ENCODE results near the gene IGFBP5.

The IGFBP5 gene

DNA sequence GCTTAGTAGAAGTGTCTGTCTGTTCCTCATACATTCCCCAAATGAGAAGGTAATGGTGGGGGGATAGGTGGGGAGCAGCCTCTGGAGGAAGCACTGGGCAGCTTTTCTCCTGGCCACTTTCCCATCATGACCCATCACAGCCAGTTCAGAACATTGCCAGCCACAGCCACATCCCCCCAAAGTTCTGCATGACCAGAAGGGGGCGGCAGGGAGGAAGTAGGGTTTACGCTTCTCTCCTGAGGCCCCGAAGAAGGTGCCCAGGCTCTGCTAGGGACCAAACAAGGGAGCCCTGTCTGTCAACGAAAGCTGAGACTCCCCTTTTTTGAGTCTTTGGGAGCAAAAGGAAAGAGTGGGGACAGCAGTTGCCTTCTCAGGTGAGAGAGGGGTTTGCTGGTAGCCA is 7.7 kb downstream of the IGFBP5 start:
- TF ChIP-seq TOX (CRISPR knock-in tag; IDR thresholded peaks at IDR 0.05; ENCODE audit: borderline replicate concordance) (no peak), GLIS3 (CRISPR knock-in tag; IDR thresholded peaks at IDR 0.05) (no peak), ZNF8 (CRISPR knock-in tag; IDR thresholded peaks at IDR 0.05) (no peak), SNAI2 (CRISPR knock-in tag; IDR thresholded peaks at IDR 0.05) (no peak), ZNF70 (CRISPR knock-in tag; IDR thresholded peaks at IDR 0.05) (no peak), ESRRG (CRISPR knock-in tag; IDR thresholded peaks at IDR 0.05) (no peak), ARNTL (CRISPR knock-in tag; IDR thresholded peaks at IDR 0.05; ENCODE audit: borderline replicate concordance, low read depth) (no peak), ZC3H10 (CRISPR knock-in tag; IDR thresholded peaks at IDR 0.05) (no peak)
- TF ChIP-seq, protein P1, sequence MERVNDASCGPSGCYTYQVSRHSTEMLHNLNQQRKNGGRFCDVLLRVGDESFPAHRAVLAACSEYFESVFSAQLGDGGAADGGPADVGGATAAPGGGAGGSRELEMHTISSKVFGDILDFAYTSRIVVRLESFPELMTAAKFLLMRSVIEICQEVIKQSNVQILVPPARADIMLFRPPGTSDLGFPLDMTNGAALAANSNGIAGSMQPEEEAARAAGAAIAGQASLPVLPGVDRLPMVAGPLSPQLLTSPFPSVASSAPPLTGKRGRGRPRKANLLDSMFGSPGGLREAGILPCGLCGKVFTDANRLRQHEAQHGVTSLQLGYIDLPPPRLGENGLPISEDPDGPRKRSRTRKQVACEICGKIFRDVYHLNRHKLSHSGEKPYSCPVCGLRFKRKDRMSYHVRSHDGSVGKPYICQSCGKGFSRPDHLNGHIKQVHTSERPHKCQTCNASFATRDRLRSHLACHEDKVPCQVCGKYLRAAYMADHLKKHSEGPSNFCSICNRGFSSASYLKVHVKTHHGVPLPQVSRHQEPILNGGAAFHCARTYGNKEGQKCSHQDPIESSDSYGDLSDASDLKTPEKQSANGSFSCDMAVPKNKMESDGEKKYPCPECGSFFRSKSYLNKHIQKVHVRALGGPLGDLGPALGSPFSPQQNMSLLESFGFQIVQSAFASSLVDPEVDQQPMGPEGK (CRISPR knock-in tag; IDR thresholded peaks at IDR 0.05; ENCODE audit: borderline replicate concordance) = no peak
- TF ChIP-seq, protein P2, sequence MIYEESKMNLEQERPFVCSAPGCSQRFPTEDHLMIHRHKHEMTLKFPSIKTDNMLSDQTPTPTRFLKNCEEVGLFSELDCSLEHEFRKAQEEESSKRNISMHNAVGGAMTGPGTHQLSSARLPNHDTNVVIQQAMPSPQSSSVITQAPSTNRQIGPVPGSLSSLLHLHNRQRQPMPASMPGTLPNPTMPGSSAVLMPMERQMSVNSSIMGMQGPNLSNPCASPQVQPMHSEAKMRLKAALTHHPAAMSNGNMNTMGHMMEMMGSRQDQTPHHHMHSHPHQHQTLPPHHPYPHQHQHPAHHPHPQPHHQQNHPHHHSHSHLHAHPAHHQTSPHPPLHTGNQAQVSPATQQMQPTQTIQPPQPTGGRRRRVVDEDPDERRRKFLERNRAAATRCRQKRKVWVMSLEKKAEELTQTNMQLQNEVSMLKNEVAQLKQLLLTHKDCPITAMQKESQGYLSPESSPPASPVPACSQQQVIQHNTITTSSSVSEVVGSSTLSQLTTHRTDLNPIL (CRISPR knock-in tag; IDR thresholded peaks at IDR 0.05; ENCODE audit: low read depth) = no peak
- TF ChIP-seq, protein P3, sequence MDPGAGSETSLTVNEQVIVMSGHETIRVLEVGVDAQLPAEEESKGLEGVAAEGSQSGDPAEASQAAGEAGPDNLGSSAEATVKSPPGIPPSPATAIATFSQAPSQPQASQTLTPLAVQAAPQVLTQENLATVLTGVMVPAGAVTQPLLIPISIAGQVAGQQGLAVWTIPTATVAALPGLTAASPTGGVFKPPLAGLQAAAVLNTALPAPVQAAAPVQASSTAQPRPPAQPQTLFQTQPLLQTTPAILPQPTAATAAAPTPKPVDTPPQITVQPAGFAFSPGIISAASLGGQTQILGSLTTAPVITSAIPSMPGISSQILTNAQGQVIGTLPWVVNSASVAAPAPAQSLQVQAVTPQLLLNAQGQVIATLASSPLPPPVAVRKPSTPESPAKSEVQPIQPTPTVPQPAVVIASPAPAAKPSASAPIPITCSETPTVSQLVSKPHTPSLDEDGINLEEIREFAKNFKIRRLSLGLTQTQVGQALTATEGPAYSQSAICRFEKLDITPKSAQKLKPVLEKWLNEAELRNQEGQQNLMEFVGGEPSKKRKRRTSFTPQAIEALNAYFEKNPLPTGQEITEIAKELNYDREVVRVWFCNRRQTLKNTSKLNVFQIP (CRISPR knock-in tag; IDR thresholded peaks at IDR 0.05; ENCODE audit: borderline replicate concordance, low read depth) = no peak

DNA sequence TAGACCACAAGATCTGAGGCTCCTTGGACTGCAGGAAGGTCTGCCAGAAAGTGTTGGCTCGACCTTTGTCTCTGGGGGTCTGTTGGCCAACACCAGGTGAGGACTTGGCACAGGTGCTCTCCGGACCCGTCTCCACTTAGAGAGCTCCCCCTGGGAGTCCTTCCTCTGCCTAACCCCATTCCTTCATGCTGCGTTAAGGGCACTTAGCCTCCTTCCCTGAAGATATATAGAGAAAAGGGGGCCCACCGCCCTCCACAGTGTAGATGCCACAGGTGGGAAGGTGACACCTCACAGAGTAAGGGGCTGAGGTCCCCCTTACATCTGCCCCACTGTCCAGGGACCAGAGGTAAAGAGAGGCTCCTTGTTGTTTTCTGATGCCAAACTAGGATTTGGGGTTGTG is 8.2 kb downstream of the IGFBP5 start:
- TF ChIP-seq ZNF70 (CRISPR knock-in tag; IDR thresholded peaks at IDR 0.05) = no peak
- TF ChIP-seq RARB (CRISPR knock-in tag; IDR thresholded peaks at IDR 0.05) = no peak
- TF ChIP-seq ZFP30 (CRISPR knock-in tag; IDR thresholded peaks at IDR 0.05) = no peak
- no peak for TF ChIP-seq PPARA (CRISPR knock-in tag; IDR thresholded peaks at IDR 0.05; ENCODE audit: borderline replicate concordance)
- TF ChIP-seq TOX (CRISPR knock-in tag; IDR thresholded peaks at IDR 0.05; ENCODE audit: borderline replicate concordance) = no peak
- no peak for TF ChIP-seq ZFP3 (CRISPR knock-in tag; IDR thresholded peaks at IDR 0.05)
- TF ChIP-seq, protein P2 (CRISPR knock-in tag; IDR thresholded peaks at IDR 0.05; ENCODE audit: low read depth) = no peak
- TF ChIP-seq CSDC2 (CRISPR knock-in tag; IDR thresholded peaks at IDR 0.05) = no peak
- no peak for TF ChIP-seq ARNTL (CRISPR knock-in tag; IDR thresholded peaks at IDR 0.05; ENCODE audit: borderline replicate concordance, low read depth)
- TF ChIP-seq ESRRG (CRISPR knock-in tag; IDR thresholded peaks at IDR 0.05) = no peak
- TF ChIP-seq TCF4 (CRISPR knock-in tag; IDR thresholded peaks at IDR 0.05; ENCODE audit: borderline replicate concordance) = no peak
- no peak for TF ChIP-seq SNAI2 (CRISPR knock-in tag; IDR thresholded peaks at IDR 0.05)
- TF ChIP-seq BACH2 (CRISPR knock-in tag; IDR thresholded peaks at IDR 0.05; ENCODE audit: borderline replicate concordance) = no peak
- ATAC-seq = no peak

More for the DNA sequence above, 7.7 kb downstream of the IGFBP5 start:
- no peak for ATAC-seq

DNA sequence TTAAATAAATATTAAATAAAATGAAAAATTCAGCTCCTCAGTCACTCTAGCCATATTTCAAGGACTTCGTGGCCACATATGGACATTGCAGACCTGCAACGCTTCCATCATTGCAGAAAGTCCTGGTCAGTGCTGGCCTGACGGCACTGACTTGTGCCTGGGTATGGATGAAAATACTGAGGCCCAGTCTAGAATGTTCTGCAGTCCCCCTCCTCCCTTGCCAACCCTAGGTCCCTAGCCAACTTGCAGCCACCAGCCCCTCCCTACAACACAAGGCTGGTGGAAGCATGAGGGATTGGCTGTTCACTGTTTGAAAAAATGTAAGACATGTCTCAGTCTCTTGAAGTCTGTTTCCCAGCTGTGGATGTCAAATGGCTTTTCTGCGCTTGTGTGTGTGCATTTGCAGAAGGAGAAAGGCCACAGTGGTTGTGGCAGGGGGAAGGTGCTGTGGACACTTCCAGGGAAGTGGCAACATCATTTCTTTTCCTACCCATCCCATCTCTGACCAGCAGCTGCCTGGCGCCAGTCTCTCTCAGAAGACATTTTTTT is 9.9 kb downstream of the IGFBP5 start:
- ATAC-seq = no peak
- no peak for TF ChIP-seq ARNTL (CRISPR knock-in tag; IDR thresholded peaks at IDR 0.05; ENCODE audit: borderline replicate concordance, low read depth)
- no peak for TF ChIP-seq GLIS3 (CRISPR knock-in tag; IDR thresholded peaks at IDR 0.05)
- no peak for TF ChIP-seq SNAI2 (CRISPR knock-in tag; IDR thresholded peaks at IDR 0.05)
- no peak for TF ChIP-seq ZFP30 (CRISPR knock-in tag; IDR thresholded peaks at IDR 0.05)
- TF ChIP-seq, protein P3 (CRISPR knock-in tag; IDR thresholded peaks at IDR 0.05; ENCODE audit: borderline replicate concordance, low read depth) = no peak
- TF ChIP-seq ZFP3 (CRISPR knock-in tag; IDR thresholded peaks at IDR 0.05) = no peak
- no peak for TF ChIP-seq PPARA (CRISPR knock-in tag; IDR thresholded peaks at IDR 0.05; ENCODE audit: borderline replicate concordance)
- no peak for TF ChIP-seq ZC3H10 (CRISPR knock-in tag; IDR thresholded peaks at IDR 0.05)
- no peak for TF ChIP-seq ESRRG (CRISPR knock-in tag; IDR thresholded peaks at IDR 0.05)
- no peak for TF ChIP-seq ZNF565 (CRISPR knock-in tag; conservative IDR thresholded peaks at IDR 0.05; ENCODE audit: low read depth)

DNA sequence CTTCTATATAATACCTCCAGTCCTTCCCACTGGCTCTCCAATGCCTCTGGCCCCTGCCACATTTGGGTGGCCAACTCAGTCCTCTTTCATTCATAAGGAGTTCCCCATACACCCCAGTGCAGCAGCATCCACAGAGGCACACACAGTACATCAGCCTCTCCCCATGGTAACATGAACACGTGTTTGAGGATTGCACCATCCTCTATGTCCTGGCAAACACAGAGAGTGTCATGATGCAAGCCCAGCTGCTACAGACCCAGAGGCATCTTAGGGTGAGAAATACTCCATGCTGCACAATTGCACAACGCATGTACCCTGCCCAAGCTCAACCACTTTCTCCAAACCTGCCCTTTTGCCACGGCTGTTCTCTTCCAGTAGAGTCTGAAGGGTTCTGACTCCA is 11.5 kb downstream of the IGFBP5 start:
- no peak for ATAC-seq
- TF ChIP-seq ESRRG (CRISPR knock-in tag; IDR thresholded peaks at IDR 0.05) = no peak
- TF ChIP-seq PPARA (CRISPR knock-in tag; IDR thresholded peaks at IDR 0.05; ENCODE audit: borderline replicate concordance) = no peak
- no peak for TF ChIP-seq ZNF565 (CRISPR knock-in tag; conservative IDR thresholded peaks at IDR 0.05; ENCODE audit: low read depth)
- TF ChIP-seq BACH2 (CRISPR knock-in tag; IDR thresholded peaks at IDR 0.05; ENCODE audit: borderline replicate concordance) = no peak
- TF ChIP-seq ISL1 (CRISPR knock-in tag; IDR thresholded peaks at IDR 0.05) = no peak
- no peak for TF ChIP-seq TCF4 (CRISPR knock-in tag; IDR thresholded peaks at IDR 0.05; ENCODE audit: borderline replicate concordance)
- no peak for TF ChIP-seq SNAI2 (CRISPR knock-in tag; IDR thresholded peaks at IDR 0.05)
- TF ChIP-seq, protein P1 (CRISPR knock-in tag; IDR thresholded peaks at IDR 0.05; ENCODE audit: borderline replicate concordance) = no peak
